Osteoblast (primary cell): Measurements from ENCODE around the gene ATP5F1B. TPM values are rescaled to one million over a fixed set of nuclear protein-coding genes. Genes with fewer than 3 reads are reported as not detected.

Experiments
- DNase-seq: peaks from one replicate; pipeline ENCODE4 v3.0.0; 2011; ENCODE audit warnings: low spot score, mixed read lengths; ENCODE audit not compliant: insufficient read length; ENCODE audit errors: missing footprints
- H2AFZ ChIP-seq: 2 replicates; pipeline ENCODE4 v1.6.0; 2011; ENCODE audit warnings: mild to moderate bottlenecking, low read length
- H3K27ac ChIP-seq: 2 replicates; pipeline ENCODE4 v1.5.1; 2011; ENCODE audit warnings: mild to moderate bottlenecking, low read depth, low read length, moderate library complexity
- H3K27me3 ChIP-seq: 2 replicates; pipeline ENCODE4 v1.6.0; 2012; ENCODE audit warnings: mild to moderate bottlenecking, control low read depth, inconsistent platforms, low read length, moderate library complexity; ENCODE audit not compliant: insufficient read depth
- H3K36me3 ChIP-seq: 2 replicates; pipeline ENCODE4 v1.5.1; 2011; ENCODE audit warnings: mild to moderate bottlenecking, low read length, control low read depth, moderate library complexity; ENCODE audit not compliant: insufficient read depth
- H3K4me1 ChIP-seq: 2 replicates; pipeline ENCODE4 v1.5.1; 2011; ENCODE audit warnings: mild to moderate bottlenecking, low read length, control low read depth, moderate library complexity; ENCODE audit not compliant: insufficient read depth
- H3K4me2 ChIP-seq: 2 replicates; pipeline ENCODE4 v1.6.0; 2011; ENCODE audit warnings: mild to moderate bottlenecking, low read length; ENCODE audit not compliant: insufficient read depth
- H3K4me3 ChIP-seq: fragments of 200-600 bp; sonication (generic); 3 replicates; pipeline ENCODE4 v1.5.1; 2012; ENCODE audit warnings: mild to moderate bottlenecking, low read length, inconsistent platforms; ENCODE audit not compliant: insufficient read depth
- H3K79me2 ChIP-seq: 2 replicates; pipeline ENCODE4 v1.6.0; 2012; ENCODE audit warnings: mild to moderate bottlenecking, low read length, control low read depth, inconsistent platforms; ENCODE audit not compliant: insufficient read depth
- H3K9me3 ChIP-seq: 2 replicates; pipeline ENCODE4 v1.5.1; 2011; ENCODE audit warnings: low read depth, low read length, control low read depth
- H4K20me1 ChIP-seq: 2 replicates; pipeline ENCODE4 v1.6.0; 2012; ENCODE audit warnings: mild to moderate bottlenecking, low read length, control low read depth; ENCODE audit not compliant: insufficient read depth
- total RNA-seq: library from RNA; depleted of rRNA; stranded (reverse); fragments of >200 nt; gene quantifications from 2 replicates; pipeline ENCODE4 v1.2.3, GENCODE V29; 2012
- TF ChIP-seq, protein P1 (sequence below): IDR thresholded peaks from 2 replicates; pipeline ENCODE4 v1.5.1; 2011; ENCODE audit warnings: mild to moderate bottlenecking, low read depth, low read length, moderate library complexity; ENCODE audit errors: extremely low read depth

The ATP5F1B gene
- total RNA-seq, 1 donor, result 308 TPM

DNA sequence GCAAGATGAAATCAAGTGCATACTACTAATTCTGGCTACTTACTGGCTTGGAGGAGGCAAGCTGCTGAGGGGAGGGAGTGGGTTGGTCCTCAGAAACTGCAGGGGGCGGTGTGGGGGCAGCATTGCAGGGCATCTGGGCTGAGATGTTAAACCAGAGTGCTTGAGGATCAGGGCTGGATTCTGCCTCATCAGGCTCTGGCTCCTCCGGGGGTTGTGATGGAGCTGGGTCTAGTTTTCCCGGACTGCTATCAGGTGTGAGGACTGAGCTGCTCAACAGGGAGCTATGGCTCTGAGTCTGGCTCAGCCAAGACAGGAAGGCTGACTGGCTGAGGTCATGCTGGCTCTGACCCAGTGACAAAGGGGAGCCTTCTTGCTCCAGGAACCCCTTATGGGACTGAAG is 44.3 kb downstream of the ATP5F1B start:
- H3K27ac ChIP-seq, result no peak overlapping the region
- H3K4me2 ChIP-seq, result no peak overlapping the region
- H3K9me3 ChIP-seq, result no peaks in the 10 kb centered on the region
- H4K20me1 ChIP-seq, result no peaks in the 10 kb centered on the region
- H3K27me3 ChIP-seq, result no peaks in the 10 kb centered on the region
- TF ChIP-seq, protein P1, sequence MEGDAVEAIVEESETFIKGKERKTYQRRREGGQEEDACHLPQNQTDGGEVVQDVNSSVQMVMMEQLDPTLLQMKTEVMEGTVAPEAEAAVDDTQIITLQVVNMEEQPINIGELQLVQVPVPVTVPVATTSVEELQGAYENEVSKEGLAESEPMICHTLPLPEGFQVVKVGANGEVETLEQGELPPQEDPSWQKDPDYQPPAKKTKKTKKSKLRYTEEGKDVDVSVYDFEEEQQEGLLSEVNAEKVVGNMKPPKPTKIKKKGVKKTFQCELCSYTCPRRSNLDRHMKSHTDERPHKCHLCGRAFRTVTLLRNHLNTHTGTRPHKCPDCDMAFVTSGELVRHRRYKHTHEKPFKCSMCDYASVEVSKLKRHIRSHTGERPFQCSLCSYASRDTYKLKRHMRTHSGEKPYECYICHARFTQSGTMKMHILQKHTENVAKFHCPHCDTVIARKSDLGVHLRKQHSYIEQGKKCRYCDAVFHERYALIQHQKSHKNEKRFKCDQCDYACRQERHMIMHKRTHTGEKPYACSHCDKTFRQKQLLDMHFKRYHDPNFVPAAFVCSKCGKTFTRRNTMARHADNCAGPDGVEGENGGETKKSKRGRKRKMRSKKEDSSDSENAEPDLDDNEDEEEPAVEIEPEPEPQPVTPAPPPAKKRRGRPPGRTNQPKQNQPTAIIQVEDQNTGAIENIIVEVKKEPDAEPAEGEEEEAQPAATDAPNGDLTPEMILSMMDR, result no peak
- no peak overlapping the region for H3K4me3 ChIP-seq
- H3K79me2 ChIP-seq, result peaks cover 2% of the 10 kb centered on the region
- peaks cover 100% of the 10 kb centered on the region for H3K36me3 ChIP-seq
- H2AFZ ChIP-seq, result no peak overlapping the region
- no peak for DNase-seq
- no peaks in the 10 kb centered on the region for H3K4me1 ChIP-seq

DNA sequence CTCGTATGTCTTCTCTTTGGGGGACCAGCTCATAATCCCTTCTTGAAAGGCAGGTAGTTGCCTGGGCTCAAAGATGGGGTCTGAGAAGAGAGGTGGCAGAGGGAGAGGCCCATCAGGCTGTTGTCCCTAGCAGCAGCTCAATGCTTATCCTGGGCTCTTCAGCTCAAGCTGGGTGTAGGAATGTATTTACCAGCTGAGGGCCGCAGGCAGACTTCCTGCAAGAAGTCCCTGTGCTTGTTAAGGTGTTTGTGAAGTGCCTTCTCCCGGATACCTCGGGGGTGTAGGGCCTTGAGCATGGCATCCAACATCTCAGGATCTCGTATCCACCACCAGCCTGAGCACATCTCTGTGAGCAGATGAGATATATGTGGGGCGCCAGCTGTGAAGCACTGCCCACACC is 45.0 kb downstream of the ATP5F1B start:
- no peak overlapping the region for H3K4me2 ChIP-seq
- TF ChIP-seq, protein P1, result no peak
- H3K79me2 ChIP-seq, result peaks cover 2% of the 10 kb centered on the region
- no peak for DNase-seq
- no peaks in the 10 kb centered on the region for H3K9me3 ChIP-seq
- H3K36me3 ChIP-seq, result peaks cover 94% of the 10 kb centered on the region
- no peak overlapping the region for H2AFZ ChIP-seq
- H3K27me3 ChIP-seq, result no peaks in the 10 kb centered on the region
- no peaks in the 10 kb centered on the region for H4K20me1 ChIP-seq
- no peaks in the 10 kb centered on the region for H3K4me1 ChIP-seq
- no peak overlapping the region for H3K4me3 ChIP-seq
- no peak overlapping the region for H3K27ac ChIP-seq

- no peaks in the 10 kb centered on the region for H3K79me2 ChIP-seq
- H3K27ac ChIP-seq, result no peak overlapping the region
- H3K36me3 ChIP-seq, result peaks cover 94% of the 10 kb centered on the region
- no peak overlapping the region for H3K4me2 ChIP-seq
- no peak overlapping the region for H3K4me3 ChIP-seq
- H3K4me1 ChIP-seq, result peaks cover under 1% of the 10 kb centered on the region
- no peaks in the 10 kb centered on the region for H4K20me1 ChIP-seq
- no peak overlapping the region for H2AFZ ChIP-seq
- no peaks in the 10 kb centered on the region for H3K9me3 ChIP-seq
- no peaks in the 10 kb centered on the region for H3K27me3 ChIP-seq
- no peak for DNase-seq
- TF ChIP-seq, protein P1, result no peak
Observed at GRCh38 chr12:56599797-56600196, 46.0 kb downstream of the ATP5F1B start.

DNA sequence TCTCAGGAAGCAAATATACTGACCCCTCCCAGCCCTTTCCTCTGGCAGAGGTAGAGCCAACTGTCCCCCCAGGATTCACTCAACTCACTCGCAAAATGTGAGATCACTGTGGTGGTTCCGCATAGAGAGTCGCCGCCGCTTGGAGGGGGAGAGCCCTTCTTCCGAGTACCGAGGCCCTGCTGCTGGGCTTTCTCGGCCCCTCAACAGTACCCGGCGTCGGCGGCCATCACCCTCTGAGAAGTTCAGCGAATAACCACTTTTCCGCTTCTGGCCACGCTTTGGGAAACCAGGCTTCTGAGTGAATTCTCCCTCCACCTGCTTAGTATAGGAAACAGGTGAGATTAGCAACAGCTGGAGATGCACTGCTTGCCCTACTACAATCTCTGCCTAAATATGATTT is 46.7 kb downstream of the ATP5F1B start:
- Histone ChIP-seq H3K79me2 (no peaks in the 10 kb centered on the region), H3K27ac (no peak overlapping the region), H3K36me3 (peaks cover 87% of the 10 kb centered on the region), H3K9me3 (no peaks in the 10 kb centered on the region), H2AFZ (no peak overlapping the region), H4K20me1 (no peaks in the 10 kb centered on the region), H3K4me3 (no peak overlapping the region), H3K27me3 (no peaks in the 10 kb centered on the region), H3K4me2 (no peak overlapping the region), H3K4me1 (peaks cover 8% of the 10 kb centered on the region)
- no peak for DNase-seq
- TF ChIP-seq, protein P1, result no peak
